NCI-H446 (cell line): ENCODE data around the gene ARHGAP26.

Source experiments
- DNase-seq, 2 experiments: peaks; one replicate each; lab custom pipeline; 2025; lab: John Stamatoyannopoulos, UW

The ARHGAP26 gene

GRCh38 chr5:142811866-142812557 lies 41.8 kb downstream of the ARHGAP26 start:
- no peak for DNase-seq

- no peak for DNase-seq
Observed at GRCh38 chr5:142813220-142813619, 43.0 kb downstream of the ARHGAP26 start.

GRCh38 chr5:142814122-142814521 lies 43.9 kb downstream of the ARHGAP26 start:
- DNase-seq = no peak

- no peak for DNase-seq
Observed at GRCh38 chr5:142815469-142815868, 45.3 kb downstream of the ARHGAP26 start.

- peak in 1 of 2 experiments; percentile 4 for DNase-seq
Observed at GRCh38 chr5:142816531-142817430, 46.6 kb downstream of the ARHGAP26 start.

GRCh38 chr5:142817949-142818431 lies 47.8 kb downstream of the ARHGAP26 start:
- no peak for DNase-seq

- DNase-seq = no peak
Observed at GRCh38 chr5:142819292-142819691, 49.1 kb downstream of the ARHGAP26 start.

GRCh38 chr5:142819825-142820224 lies 49.6 kb downstream of the ARHGAP26 start:
- no peak for DNase-seq

GRCh38 chr5:142820447-142820846 lies 50.3 kb downstream of the ARHGAP26 start:
- no peak for DNase-seq

- DNase-seq = no peak
Observed at GRCh38 chr5:142821034-142821732, 51.0 kb downstream of the ARHGAP26 start.

GRCh38 chr5:142821733-142822487 lies 51.7 kb downstream of the ARHGAP26 start:
- DNase-seq = no peak

GRCh38 chr5:142823126-142823525 lies 52.9 kb downstream of the ARHGAP26 start:
- DNase-seq = no peak

GRCh38 chr5:142823806-142824205 lies 53.6 kb downstream of the ARHGAP26 start:
- DNase-seq = no peak

- DNase-seq = no peak
Observed at GRCh38 chr5:142824391-142824790, 54.2 kb downstream of the ARHGAP26 start.

GRCh38 chr5:142825378-142826089 lies 55.4 kb downstream of the ARHGAP26 start:
- DNase-seq = no peak

- DNase-seq = no peak
Observed at GRCh38 chr5:142826093-142826492, 55.9 kb downstream of the ARHGAP26 start.

GRCh38 chr5:142826741-142827492 lies 56.7 kb downstream of the ARHGAP26 start:
- DNase-seq = no peak

GRCh38 chr5:142827934-142828576 lies 57.9 kb downstream of the ARHGAP26 start:
- no peak for DNase-seq

- no peak for DNase-seq
Observed at GRCh38 chr5:142828797-142829535, 58.8 kb downstream of the ARHGAP26 start.
